Activated CD4-positive, alpha-beta T cell treated with anti-CD3 and anti-CD28 coated beads, Interleukin-2, Interleukin-4, amounts not matched to agents 100 ng/mL and 50 ng/mL, durations not matched to agents 16 hours and 8 hours (primary cell): Measurements from ENCODE around the gene BEGAIN.

Experiments used
- DNase-seq: peaks from one replicate; pipeline ENCODE4 v3.0.0-alpha.2; 2020; ENCODE audit warnings: low spot score

Gene BEGAIN

GRCh38 chr14:100601064-100601463, 13.8 kb upstream of the BEGAIN start:
- DNase-seq = no peak

GRCh38 chr14:100599981-100600380, 12.8 kb upstream of the BEGAIN start:
- DNase-seq = no peak

GRCh38 chr14:100594625-100594951, 7.4 kb upstream of the BEGAIN start:
- no peak for DNase-seq

- no peak for DNase-seq
Measured at GRCh38 chr14:100593751-100594624, 6.8 kb upstream of the BEGAIN start.

- DNase-seq = no peak
Measured at GRCh38 chr14:100592972-100593371, 5.8 kb upstream of the BEGAIN start.

GRCh38 chr14:100592461-100592891, 5.3 kb upstream of the BEGAIN start:
- DNase-seq = no peak

- DNase-seq = no peak
Measured at GRCh38 chr14:100591453-100592371, 4.5 kb upstream of the BEGAIN start.

GRCh38 chr14:100590726-100591452, 3.7 kb upstream of the BEGAIN start:
- no peak for DNase-seq

- no peak for DNase-seq
Measured at GRCh38 chr14:100589760-100590469, 2.7 kb upstream of the BEGAIN start.

GRCh38 chr14:100589071-100589759, 2.0 kb upstream of the BEGAIN start:
- no peak for DNase-seq

- no peak for DNase-seq
Measured at GRCh38 chr14:100588671-100589070, 1.5 kb upstream of the BEGAIN start.

GRCh38 chr14:100587763-100588411, 670 bp upstream of the BEGAIN start:
- no peak for DNase-seq

GRCh38 chr14:100586403-100587085, 673 bp downstream of the BEGAIN start:
- peak; percentile 17 for DNase-seq

GRCh38 chr14:100586153-100586402, 1.1 kb downstream of the BEGAIN start:
- no peak for DNase-seq

GRCh38 chr14:100585448-100586152, 1.6 kb downstream of the BEGAIN start:
- no peak for DNase-seq

- no peak for DNase-seq
Measured at GRCh38 chr14:100584056-100585031, 2.9 kb downstream of the BEGAIN start.

GRCh38 chr14:100583245-100583644, 4.0 kb downstream of the BEGAIN start:
- no peak for DNase-seq

GRCh38 chr14:100582496-100583165, 4.6 kb downstream of the BEGAIN start:
- DNase-seq = no peak
